HG03442 (cell line): Measurements from ENCODE around the gene SEC23IP.
"Not testable (repeated sequence)": the region's sequence is repeated elsewhere in the genome, so short reads cannot be mapped to it uniquely, and the experiment has no call there.

Experiments used
- ATAC-seq: cut with Tn5 transposase; IDR thresholded peaks from one replicate; pipeline ENCODE4 v1.9.1; 2021; ENCODE audit warnings: mild to moderate bottlenecking, moderate library complexity; ENCODE audit not compliant: unreplicated experiment

The SEC23IP gene

GRCh38 chr10:119892188-119893065 is at the start of gene SEC23IP:
Gene SEC23IP, plus strand, starts transcription at chr10:119892730. Its CDS starts 53 bp downstream, at chr10:119892783.
- peak; percentile 97 for ATAC-seq

DNA sequence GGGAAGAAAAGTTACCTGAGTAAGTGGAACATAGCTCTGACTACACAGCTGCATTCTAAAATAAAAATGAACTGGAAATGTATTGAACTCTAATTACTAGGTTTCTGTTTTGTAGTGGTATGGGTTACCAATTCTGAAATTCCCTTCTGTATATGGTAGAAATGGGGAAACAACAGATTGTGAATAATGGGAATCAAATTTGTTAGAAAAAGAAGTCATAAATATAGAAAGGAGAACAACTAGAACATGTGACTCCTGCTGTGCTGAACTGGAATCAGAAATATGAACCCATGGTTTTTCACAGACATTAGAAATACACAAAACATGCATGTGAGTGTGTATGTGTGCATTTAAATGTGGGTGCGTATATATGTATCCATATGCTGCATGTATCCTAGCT is 46.9 kb upstream of the SEC23IP start:
- ATAC-seq: no peak

GRCh38 chr10:119849031-119849789 is 43.3 kb upstream of the SEC23IP start:
- ATAC-seq: no peak

DNA sequence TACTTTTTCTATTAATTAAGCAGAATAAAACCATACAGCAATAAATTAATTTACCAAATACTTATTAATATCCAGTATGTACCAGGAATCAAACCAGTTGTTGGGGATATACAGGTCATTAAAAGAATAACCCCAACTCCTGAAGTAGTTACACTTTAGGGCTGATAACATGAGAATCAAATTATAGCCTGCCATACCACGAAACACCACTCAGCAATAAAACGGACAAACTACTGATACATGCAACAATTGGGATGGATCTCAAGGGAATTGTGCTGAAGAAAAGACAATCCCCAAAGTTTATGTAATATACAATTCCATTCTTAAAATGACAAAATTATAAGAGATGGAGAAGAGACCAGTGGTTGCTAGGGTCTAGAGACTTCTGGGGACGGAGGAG is 42.6 kb upstream of the SEC23IP start:
- ATAC-seq: no peak

GRCh38 chr10:119852277-119852676 is 40.3 kb upstream of the SEC23IP start:
- no peak for ATAC-seq

DNA sequence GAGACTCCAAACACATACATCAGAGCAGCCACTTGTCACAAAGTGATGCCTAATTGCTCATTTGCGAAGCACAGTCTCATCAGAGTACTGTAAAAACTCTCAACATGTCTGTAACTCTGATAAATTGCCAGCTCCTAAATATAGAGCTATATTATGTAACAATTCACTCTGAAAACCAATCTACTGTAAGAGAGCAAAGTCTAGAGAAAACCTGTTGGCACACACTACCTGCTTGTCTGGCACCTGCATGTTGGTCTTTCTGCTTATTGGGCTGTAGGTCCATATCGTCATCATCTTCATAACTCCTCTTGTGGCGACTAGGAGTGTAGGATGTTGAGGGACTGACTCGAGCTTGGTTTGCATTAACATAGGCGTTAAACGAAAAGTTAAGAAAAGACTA is 39.7 kb upstream of the SEC23IP start:
- ATAC-seq: no peak

DNA sequence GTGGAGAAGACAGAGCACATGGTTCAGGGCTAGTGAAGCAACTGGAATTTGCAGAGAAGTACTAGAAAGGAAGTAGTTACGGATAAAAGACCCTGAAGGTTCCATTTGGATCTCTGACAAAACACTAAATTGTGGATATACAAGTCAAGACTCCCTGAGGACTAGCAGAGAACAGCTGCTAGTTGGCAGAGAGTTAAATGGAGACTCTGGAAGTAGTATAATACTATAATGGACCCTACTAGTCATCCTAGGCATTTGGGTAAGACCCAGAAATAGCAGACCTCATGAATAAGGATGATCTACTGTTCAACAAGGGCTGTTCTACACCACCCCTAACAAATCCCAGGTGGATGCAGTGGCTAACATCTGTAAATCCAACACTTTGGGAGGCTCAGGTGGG is 39.0 kb upstream of the SEC23IP start:
- no peak for ATAC-seq

- ATAC-seq: no peak
Measured at GRCh38 chr10:119858063-119858462, 34.5 kb upstream of the SEC23IP start.

GRCh38 chr10:119859420-119860258 is 32.9 kb upstream of the SEC23IP start:
- no peak for ATAC-seq

DNA sequence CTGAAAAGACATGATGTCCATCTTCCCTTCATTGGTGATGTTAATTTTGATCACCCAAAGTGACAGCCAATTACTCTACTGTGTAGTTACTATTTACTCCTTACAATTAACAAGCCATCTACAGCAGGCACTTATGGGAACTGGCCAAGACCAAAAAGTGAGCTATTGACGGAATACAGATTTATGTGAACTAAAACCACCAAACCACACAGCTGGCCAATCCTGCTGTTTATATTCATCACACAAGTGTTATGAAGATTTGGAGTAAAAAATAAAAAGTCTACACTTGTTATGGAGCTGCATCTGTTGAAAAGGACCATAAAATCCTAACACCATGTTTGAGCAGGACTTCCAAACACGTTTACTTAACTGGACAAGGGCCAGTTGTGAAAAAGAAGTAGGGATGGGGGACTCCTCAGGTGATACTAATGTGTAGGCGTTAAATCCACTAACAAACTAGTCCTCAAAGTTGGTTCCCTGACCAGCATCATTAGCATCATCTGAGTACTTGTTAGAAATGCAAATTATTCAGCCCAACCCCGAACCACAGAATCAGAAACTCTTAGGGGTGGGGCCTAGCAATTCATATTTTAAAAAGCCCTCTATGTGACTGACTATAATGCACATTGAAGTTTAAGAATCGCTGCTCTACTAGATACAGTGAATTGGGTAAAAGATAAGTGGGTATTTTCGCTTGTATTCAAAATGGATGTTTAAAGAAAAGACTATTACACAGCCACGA is 31.5 kb upstream of the SEC23IP start:
- no peak for ATAC-seq

DNA sequence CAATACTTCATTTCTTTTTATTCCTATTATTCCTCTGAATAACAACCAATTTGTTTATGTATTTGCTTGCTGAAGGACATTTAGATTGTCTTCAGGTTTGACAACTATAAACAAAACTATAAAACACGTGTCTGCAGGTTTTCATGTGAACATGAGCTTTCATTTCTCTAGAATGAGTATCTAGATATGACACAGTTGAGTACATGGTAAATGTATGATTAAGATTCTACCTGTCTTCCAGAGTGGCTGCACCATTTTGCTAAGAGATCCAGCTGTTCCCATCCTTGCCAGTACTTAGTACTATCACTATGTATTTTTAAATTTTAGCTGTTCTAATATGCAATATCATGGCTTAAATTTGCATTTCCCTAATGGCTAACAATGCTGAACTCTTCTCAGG is 30.0 kb upstream of the SEC23IP start:
- no peak for ATAC-seq

GRCh38 chr10:119863951-119864565 is 28.5 kb upstream of the SEC23IP start:
- ATAC-seq: no peak

DNA sequence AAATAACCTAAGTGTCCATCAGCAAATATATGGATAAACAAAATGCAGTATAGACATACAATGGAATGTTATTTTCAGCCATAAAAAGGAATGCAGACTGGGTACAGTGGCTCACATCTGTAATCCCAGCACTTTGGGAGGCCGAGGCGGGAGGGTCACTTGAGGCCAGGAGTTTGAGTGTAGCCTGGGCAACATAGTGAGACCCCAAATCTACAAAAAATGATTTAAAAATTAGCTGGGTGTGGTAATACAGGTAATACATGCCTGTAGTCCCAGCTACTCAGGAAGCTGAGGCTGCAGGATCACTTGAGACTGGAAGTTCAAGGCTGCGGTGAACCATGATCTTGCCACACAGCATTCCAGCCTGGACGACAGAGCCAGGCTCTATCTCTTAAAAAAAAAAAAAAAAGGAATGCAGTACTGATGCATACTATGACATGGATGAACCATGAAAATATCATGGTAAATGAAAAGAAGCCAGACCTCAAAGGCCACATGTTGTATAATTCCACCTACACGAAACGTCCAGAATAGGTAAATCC is 26.8 kb upstream of the SEC23IP start:
- ATAC-seq: no peak

- ATAC-seq: no peak
Measured at GRCh38 chr10:119867317-119867716, 25.2 kb upstream of the SEC23IP start.

DNA sequence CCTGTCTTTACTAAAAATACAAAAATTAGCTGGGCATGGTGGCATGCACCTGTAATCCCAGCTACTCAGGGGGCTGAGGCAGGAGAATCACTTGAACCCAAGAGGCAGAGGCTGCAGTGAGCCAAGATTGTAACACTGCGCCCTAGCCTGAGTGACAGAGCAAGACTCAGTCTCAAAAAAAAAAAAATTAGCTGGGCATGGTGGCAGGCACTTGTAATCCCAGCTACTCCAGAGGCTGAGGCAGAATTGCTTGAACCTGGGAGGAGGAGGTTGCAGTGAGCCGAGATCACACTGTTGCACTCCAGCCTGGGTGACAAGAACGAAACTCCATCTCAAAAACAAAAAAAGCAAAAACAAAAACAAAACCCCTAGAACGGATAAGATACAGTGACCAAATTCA is 23.1 kb upstream of the SEC23IP start:
- ATAC-seq: not testable (repeated sequence)

DNA sequence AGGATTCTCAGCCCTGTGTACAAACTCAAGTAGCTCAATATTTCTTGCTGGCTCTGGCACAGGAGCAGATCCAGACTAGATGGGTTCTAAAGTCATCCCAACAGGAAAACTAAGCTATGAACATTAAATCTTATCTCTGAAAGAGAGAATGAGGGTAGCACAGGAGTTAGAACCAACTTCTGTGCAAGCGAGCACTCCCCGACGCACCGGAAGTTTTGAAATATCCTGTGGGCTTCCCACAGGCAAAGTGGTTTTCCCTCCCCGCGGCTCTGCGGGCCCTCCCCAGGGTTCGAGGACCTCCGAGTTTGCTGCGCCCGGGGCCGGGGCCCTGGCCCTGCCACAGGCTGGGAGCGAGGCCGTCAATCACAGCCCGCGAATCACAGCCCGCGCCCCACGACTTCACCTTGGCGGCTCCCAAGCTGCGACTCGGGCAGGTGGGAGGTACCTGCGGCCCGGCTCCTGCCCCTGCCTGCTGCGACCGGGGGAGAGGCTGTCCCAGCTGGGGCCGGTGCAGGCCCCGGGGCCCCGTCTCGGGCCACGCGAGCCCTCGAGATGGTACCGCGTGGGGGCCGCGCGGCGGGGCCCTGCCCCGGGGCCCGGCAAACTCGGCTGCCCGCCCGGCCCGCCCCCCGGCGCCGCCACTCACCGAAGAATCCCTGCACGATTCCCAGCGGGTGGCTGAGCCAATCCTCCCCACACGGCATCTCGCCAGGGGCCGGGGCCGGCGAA is 20.5 kb upstream of the SEC23IP start:
- ATAC-seq: peak; percentile 26

- ATAC-seq: no peak
Measured at GRCh38 chr10:119872610-119872859, 20.0 kb upstream of the SEC23IP start, which contains the start of gene MCMBP. Gene MCMBP, minus strand, starts transcription at chr10:119872843. Its CDS starts 259 bp downstream, at chr10:119872584.

GRCh38 chr10:119872860-119873681 is 19.5 kb upstream of the SEC23IP start:
- peak; percentile 83 for ATAC-seq
